Measurements from ENCODE around the gene NEDD4L. TPM values are rescaled to one million over a fixed set of nuclear protein-coding genes. Genes with fewer than 3 reads are reported as not detected.

Gene NEDD4L
- polyA plus RNA-seq, 1 of the 3 experiments (the other 2 are of a cell fraction): 13.2 TPM

DNA sequence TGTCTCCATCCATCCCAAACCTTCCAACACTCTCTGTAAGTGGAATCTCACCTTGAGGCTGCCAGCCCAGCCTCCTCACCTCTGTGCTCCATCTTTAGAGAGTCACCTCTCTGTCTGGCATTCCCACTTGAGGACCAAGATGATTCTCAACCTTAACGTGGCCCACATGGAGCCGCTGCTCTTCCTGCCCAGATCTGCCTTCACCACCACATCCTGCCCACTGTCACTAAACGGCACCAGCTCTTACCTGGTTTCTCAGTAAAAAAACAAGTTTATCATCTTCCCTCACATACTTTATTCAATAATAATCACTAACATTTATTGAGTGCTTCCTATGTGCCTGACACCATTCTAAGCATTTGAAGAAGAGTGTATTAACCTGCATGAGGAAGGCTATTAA lies 80.4 kb downstream of the NEDD4L start:
- Histone ChIP-seq H3K9ac (no peak overlapping the region), H2AFZ (ENCODE audit: low read depth) (no peak overlapping the region), H3K27ac (ENCODE audit: low read depth in 2 of 2, low read length in 1 of 2) (no peak overlapping the region), H3K4me1 (ENCODE audit: control insufficient read depth in 1 of 2, insufficient read depth in 2 of 2, low read depth in 1 of 2, low read length in 1 of 2) (no peaks in the 10 kb centered on the region), H3K9me2 (no peaks in the 10 kb centered on the region), H3F3A (replicated peaks; ENCODE audit: insufficient read depth) (no peaks in the 10 kb centered on the region), H3K27me3 (ENCODE audit: insufficient read depth) (no peaks in the 10 kb centered on the region), H3K4me3 (ENCODE audit: low read depth in 2 of 2, low read length in 1 of 2) (no peak overlapping the region), H3K36me3 (replicated peaks in 1 of 2; ENCODE audit: control insufficient read depth in 1 of 2, insufficient read depth in 2 of 2, low read length in 1 of 2) (no peaks in the 10 kb centered on the region), H3K9me3 (no peaks in the 10 kb centered on the region), H3K4me2 (no peak overlapping the region), H3K79me2 (ENCODE audit: insufficient read depth) (no peaks in the 10 kb centered on the region), H4K20me1 (ENCODE audit: insufficient read depth) (no peaks in the 10 kb centered on the region)
- no peak for DNase-seq
- ChIA-PET POLR2A (interaction anchor here (0.6 kb wide), 1 partner anchor 465 kb away, joined by 4 read pairs; no protein-coding TSS in a partner anchor), CTCF (interaction anchor here (1.0 to 6.6 kb wide), 7 partner anchors 9 to 243 kb away, joined by 3 to 99 read pairs (median 16); partner anchors contain the start of gene NEDD4L)
- WGBS (ENCODE audit: low lambda C conversion rate): 66% methylated on average over 3 of the region's 3 CpGs
- TF ChIP-seq TCF12 (IDR thresholded peaks at IDR 0.05): no peak
- no peak for TF ChIP-seq IRF3 (IDR thresholded peaks at IDR 0.05; ENCODE audit: low read depth, low read length)
- no peak for TF ChIP-seq YY1 (IDR thresholded peaks at IDR 0.05; ENCODE audit: low read depth)
- no peak for TF ChIP-seq SMC3 (IDR thresholded peaks at IDR 0.05; ENCODE audit: low read depth, low read length)
- TF ChIP-seq TEAD4 (IDR thresholded peaks at IDR 0.05; ENCODE audit: borderline replicate concordance, insufficient read depth): no peak
- TF ChIP-seq, protein P1, sequence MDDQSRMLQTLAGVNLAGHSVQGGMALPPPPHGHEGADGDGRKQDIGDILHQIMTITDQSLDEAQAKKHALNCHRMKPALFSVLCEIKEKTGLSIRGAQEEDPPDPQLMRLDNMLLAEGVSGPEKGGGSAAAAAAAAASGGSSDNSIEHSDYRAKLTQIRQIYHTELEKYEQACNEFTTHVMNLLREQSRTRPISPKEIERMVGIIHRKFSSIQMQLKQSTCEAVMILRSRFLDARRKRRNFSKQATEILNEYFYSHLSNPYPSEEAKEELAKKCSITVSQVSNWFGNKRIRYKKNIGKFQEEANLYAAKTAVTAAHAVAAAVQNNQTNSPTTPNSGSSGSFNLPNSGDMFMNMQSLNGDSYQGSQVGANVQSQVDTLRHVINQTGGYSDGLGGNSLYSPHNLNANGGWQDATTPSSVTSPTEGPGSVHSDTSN (IDR thresholded peaks at IDR 0.05): no peak
- TF ChIP-seq MAX (IDR thresholded peaks at IDR 0.05; ENCODE audit: low read depth): no peak
- no peak for TF ChIP-seq USF1 (IDR thresholded peaks at IDR 0.05; ENCODE audit: borderline replicate concordance, low read depth)
- TF ChIP-seq, protein P2, sequence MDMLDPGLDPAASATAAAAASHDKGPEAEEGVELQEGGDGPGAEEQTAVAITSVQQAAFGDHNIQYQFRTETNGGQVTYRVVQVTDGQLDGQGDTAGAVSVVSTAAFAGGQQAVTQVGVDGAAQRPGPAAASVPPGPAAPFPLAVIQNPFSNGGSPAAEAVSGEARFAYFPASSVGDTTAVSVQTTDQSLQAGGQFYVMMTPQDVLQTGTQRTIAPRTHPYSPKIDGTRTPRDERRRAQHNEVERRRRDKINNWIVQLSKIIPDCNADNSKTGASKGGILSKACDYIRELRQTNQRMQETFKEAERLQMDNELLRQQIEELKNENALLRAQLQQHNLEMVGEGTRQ (IDR thresholded peaks at IDR 0.05; ENCODE audit: borderline replicate concordance, low read depth, low read length): no peak

- WGBS (ENCODE audit: low lambda C conversion rate): 97% methylated on average over 3 of the region's 3 CpGs
- CTCF ChIA-PET: interaction anchor here (1.6 to 6.6 kb wide), 5 partner anchors 11 to 243 kb away, joined by 3 to 99 read pairs (median 23); partner anchors contain the start of gene NEDD4L
Measured at GRCh38 chr18:58125183-58125582, 81.2 kb downstream of the NEDD4L start.

More at GRCh38 chr18:58125183-58125582, 81.2 kb downstream of the NEDD4L start:
- POLR2A ChIA-PET: interaction anchor here (0.6 kb wide), 1 partner anchor 466 kb away, joined by 4 read pairs; no protein-coding TSS in a partner anchor
- Histone ChIP-seq H3K27ac (ENCODE audit: low read depth in 2 of 2, low read length in 1 of 2) (no peak overlapping the region), H3K9ac (no peak overlapping the region), H2AFZ (ENCODE audit: low read depth) (no peak overlapping the region), H3K9me2 (no peaks in the 10 kb centered on the region), H3K4me1 (ENCODE audit: control insufficient read depth in 1 of 2, insufficient read depth in 2 of 2, low read depth in 1 of 2, low read length in 1 of 2) (no peaks in the 10 kb centered on the region), H3K4me3 (ENCODE audit: low read depth in 2 of 2, low read length in 1 of 2) (no peak overlapping the region), H3K79me2 (ENCODE audit: insufficient read depth) (no peaks in the 10 kb centered on the region), H3F3A (replicated peaks; ENCODE audit: insufficient read depth) (no peaks in the 10 kb centered on the region), H3K36me3 (replicated peaks in 1 of 2; ENCODE audit: control insufficient read depth in 1 of 2, insufficient read depth in 2 of 2, low read length in 1 of 2) (no peaks in the 10 kb centered on the region), H4K20me1 (ENCODE audit: insufficient read depth) (no peaks in the 10 kb centered on the region), H3K27me3 (ENCODE audit: insufficient read depth) (no peaks in the 10 kb centered on the region), H3K4me2 (no peak overlapping the region), H3K9me3 (no peaks in the 10 kb centered on the region)
- TF ChIP-seq JUND (IDR thresholded peaks at IDR 0.05) (no peak), NRF1 (IDR thresholded peaks at IDR 0.05; ENCODE audit: low read depth, low read length) (no peak), FOSL2 (IDR thresholded peaks at IDR 0.05; ENCODE audit: borderline replicate concordance, low read depth) (no peak), MEF2A (IDR thresholded peaks at IDR 0.05; ENCODE audit: borderline replicate concordance, low read depth) (no peak)
- TF ChIP-seq, protein P2 (IDR thresholded peaks at IDR 0.05; ENCODE audit: borderline replicate concordance, low read depth, low read length): no peak
- TF ChIP-seq, protein P3, sequence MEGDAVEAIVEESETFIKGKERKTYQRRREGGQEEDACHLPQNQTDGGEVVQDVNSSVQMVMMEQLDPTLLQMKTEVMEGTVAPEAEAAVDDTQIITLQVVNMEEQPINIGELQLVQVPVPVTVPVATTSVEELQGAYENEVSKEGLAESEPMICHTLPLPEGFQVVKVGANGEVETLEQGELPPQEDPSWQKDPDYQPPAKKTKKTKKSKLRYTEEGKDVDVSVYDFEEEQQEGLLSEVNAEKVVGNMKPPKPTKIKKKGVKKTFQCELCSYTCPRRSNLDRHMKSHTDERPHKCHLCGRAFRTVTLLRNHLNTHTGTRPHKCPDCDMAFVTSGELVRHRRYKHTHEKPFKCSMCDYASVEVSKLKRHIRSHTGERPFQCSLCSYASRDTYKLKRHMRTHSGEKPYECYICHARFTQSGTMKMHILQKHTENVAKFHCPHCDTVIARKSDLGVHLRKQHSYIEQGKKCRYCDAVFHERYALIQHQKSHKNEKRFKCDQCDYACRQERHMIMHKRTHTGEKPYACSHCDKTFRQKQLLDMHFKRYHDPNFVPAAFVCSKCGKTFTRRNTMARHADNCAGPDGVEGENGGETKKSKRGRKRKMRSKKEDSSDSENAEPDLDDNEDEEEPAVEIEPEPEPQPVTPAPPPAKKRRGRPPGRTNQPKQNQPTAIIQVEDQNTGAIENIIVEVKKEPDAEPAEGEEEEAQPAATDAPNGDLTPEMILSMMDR (IDR thresholded peaks at IDR 0.05): no peak
- DNase-seq: no peak

All from SK-N-SH (cell line).